ENCODE measurements around the gene BDKRB1. TPM values are rescaled to one million over a fixed set of nuclear protein-coding genes. Genes with fewer than 3 reads are reported as not detected.

Gene BDKRB1
- total RNA-seq, 1 donor from 2014 or later, result 1.1 TPM

DNA sequence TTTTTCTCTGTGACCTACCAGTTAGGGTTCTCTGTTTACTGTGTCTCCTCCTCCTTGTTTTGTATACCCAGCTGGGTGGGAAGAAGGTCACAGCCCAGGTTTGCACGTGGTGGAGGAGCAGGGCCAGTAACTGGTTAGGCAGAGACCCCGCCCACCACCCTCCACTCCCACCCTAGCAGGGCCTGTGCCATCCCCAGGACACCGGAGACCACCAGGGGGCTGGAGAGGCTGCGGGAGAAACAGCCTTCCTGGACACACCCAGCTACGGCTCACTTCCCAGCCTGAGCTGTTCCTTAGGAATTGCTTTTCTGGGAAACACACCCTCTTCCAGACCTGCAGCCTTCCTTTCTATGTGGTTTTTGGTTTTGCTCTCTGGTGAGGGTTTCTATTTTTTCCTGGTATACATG is 30.3 kb upstream of the BDKRB1 start:
- Histone ChIP-seq H3K4me3 (ENCODE audit: low read depth, low read length) (no peak overlapping the region), H3K27me3 (ENCODE audit: control insufficient read depth, insufficient read depth, low read length) (no peaks in the 10 kb centered on the region), H3K36me3 (ENCODE audit: control insufficient read depth, insufficient read depth, low read length) (no peaks in the 10 kb centered on the region)
- TF ChIP-seq, protein P1, sequence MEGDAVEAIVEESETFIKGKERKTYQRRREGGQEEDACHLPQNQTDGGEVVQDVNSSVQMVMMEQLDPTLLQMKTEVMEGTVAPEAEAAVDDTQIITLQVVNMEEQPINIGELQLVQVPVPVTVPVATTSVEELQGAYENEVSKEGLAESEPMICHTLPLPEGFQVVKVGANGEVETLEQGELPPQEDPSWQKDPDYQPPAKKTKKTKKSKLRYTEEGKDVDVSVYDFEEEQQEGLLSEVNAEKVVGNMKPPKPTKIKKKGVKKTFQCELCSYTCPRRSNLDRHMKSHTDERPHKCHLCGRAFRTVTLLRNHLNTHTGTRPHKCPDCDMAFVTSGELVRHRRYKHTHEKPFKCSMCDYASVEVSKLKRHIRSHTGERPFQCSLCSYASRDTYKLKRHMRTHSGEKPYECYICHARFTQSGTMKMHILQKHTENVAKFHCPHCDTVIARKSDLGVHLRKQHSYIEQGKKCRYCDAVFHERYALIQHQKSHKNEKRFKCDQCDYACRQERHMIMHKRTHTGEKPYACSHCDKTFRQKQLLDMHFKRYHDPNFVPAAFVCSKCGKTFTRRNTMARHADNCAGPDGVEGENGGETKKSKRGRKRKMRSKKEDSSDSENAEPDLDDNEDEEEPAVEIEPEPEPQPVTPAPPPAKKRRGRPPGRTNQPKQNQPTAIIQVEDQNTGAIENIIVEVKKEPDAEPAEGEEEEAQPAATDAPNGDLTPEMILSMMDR (IDR thresholded peaks at IDR 0.05; ENCODE audit: insufficient read depth, low read length, severe bottlenecking), result peak; percentile 49
- DNase-seq (ENCODE audit: low read depth) (peak; percentile 73), FAIRE-seq (peak; percentile 68)

DNA sequence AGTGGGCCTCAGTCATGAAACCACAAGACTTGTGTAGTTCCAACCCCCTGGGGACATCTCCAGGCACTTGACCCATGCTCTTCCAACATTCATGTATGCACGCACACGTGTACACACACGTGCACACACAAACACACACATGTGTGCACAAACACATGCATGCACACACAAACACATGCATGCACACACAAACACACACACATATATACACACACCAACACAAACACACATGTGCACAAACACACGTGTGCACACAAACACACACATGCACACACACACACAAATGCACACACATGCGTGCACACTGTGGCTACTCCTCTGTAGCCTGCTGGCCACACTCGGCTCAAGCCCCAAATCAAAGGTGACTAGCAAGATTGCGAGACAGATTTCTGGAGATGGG is 28.6 kb upstream of the BDKRB1 start:
- TF ChIP-seq, protein P1 (IDR thresholded peaks at IDR 0.05; ENCODE audit: insufficient read depth, low read length, severe bottlenecking), result no peak
- no peaks in the 10 kb centered on the region for H3K27me3 ChIP-seq (ENCODE audit: control insufficient read depth, insufficient read depth, low read length)
- FAIRE-seq, result peak; percentile 97
- no peak for DNase-seq (ENCODE audit: low read depth)
- H3K36me3 ChIP-seq (ENCODE audit: control insufficient read depth, insufficient read depth, low read length), result no peaks in the 10 kb centered on the region
- H3K4me3 ChIP-seq (ENCODE audit: low read depth, low read length), result no peak overlapping the region

DNA sequence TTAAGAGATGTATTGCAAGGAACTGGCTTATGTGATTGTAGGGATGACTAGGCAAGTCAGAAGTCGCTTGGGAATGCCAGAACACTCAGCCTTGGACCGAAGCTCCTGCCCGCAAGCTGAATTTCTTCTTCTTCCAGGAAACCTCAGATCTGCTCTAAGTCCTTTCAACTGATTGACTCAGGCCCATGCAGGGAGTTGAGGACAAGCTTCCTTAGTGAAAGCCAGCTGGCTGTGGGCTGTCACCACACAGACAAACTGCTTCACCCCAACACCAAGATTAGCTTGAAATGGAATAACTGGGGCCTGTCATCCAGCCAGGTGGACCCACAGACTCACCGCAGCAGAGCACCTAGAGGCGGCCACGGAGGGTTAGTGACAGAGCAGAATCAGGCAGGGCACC is 26.7 kb upstream of the BDKRB1 start:
- no peaks in the 10 kb centered on the region for H3K36me3 ChIP-seq (ENCODE audit: control insufficient read depth, insufficient read depth, low read length)
- no peak for FAIRE-seq
- H3K4me3 ChIP-seq (ENCODE audit: low read depth, low read length), result no peak overlapping the region
- no peak for DNase-seq (ENCODE audit: low read depth)
- H3K27me3 ChIP-seq (ENCODE audit: control insufficient read depth, insufficient read depth, low read length), result no peaks in the 10 kb centered on the region
- TF ChIP-seq, protein P1 (IDR thresholded peaks at IDR 0.05; ENCODE audit: insufficient read depth, low read length, severe bottlenecking), result no peak

DNA sequence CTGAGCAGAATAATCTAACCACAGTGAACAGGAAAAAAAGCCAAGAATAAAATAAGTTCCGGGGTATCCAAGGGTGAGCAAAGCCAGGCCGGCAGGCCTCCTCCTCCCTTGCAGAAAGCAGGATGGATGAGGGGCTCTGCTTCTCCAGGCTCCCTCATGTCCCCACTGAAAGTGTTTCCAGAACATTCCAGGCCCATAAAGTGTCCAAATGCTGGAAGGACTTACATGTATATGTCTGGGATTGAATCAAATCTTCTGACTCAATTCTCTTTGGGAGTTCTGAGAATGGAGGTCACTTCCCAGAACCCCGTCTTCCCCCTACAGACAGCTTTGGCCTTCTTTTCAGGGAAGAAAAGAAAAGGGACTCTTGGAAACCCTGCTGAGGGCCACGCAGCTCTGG is 25.0 kb upstream of the BDKRB1 start:
- DNase-seq (ENCODE audit: low read depth), result no peak
- Histone ChIP-seq H3K27me3 (ENCODE audit: control insufficient read depth, insufficient read depth, low read length) (no peaks in the 10 kb centered on the region), H3K36me3 (ENCODE audit: control insufficient read depth, insufficient read depth, low read length) (no peaks in the 10 kb centered on the region), H3K4me3 (ENCODE audit: low read depth, low read length) (no peak overlapping the region)
- TF ChIP-seq, protein P1 (IDR thresholded peaks at IDR 0.05; ENCODE audit: insufficient read depth, low read length, severe bottlenecking), result no peak
- FAIRE-seq, result no peak

DNA sequence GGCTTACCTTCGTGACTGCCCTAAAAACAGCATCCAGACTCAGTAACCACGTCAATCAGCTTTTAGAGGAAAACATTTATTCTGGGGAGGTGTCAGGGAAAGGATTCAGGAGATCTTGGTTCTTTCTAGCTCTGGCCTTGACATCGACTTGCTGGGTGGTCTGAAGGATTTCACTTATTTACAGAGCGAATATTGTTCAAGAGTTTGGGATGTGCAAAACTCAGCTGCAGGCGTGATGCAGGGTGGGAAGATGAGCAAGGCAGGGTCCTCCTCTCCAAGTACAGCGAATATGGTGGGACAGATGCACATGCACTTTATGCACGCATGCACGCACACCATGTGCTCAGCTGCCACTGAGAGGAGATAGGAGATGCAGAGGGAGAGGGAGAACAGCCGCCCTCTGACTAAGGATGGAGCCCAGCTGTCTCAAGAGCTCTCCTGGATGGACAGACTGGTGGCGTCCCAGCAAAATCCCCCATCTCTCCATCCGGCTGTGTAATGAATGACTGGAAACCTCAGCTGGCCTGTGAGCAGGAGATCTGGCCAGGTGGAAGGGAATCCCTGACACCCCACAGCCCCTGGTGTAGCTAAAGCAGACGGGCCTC is 24.4 kb upstream of the BDKRB1 start:
- Histone ChIP-seq H3K36me3 (ENCODE audit: control insufficient read depth, insufficient read depth, low read length) (no peaks in the 10 kb centered on the region), H3K27me3 (ENCODE audit: control insufficient read depth, insufficient read depth, low read length) (no peaks in the 10 kb centered on the region), H3K4me3 (ENCODE audit: low read depth, low read length) (no peak overlapping the region)
- TF ChIP-seq, protein P1 (IDR thresholded peaks at IDR 0.05; ENCODE audit: insufficient read depth, low read length, severe bottlenecking), result no peak
- FAIRE-seq (peak; percentile 72), DNase-seq (ENCODE audit: low read depth) (no peak)

DNA sequence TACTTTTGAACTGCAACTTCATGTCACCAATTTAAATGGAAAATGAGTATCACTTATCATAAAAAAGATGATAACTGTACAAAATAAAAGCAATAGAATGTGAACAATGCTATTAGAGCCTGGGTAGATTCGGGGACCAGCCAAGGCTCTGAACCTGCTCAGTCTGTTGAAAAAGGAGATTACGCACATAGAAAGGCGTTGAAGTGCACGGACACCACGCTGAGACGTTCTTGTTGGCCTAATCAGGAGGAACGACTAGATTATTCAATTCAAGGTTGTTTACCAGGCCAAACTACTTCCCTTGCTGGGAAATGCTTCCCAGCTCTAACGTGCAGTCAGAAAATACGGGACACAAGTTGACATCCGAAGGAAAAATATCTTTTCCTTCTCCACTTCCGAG is 23.5 kb upstream of the BDKRB1 start:
- Histone ChIP-seq H3K36me3 (ENCODE audit: control insufficient read depth, insufficient read depth, low read length) (peaks cover 1% of the 10 kb centered on the region), H3K27me3 (ENCODE audit: control insufficient read depth, insufficient read depth, low read length) (no peaks in the 10 kb centered on the region), H3K4me3 (ENCODE audit: low read depth, low read length) (no peak overlapping the region)
- FAIRE-seq (no peak), DNase-seq (ENCODE audit: low read depth) (no peak)
- TF ChIP-seq, protein P1 (IDR thresholded peaks at IDR 0.05; ENCODE audit: insufficient read depth, low read length, severe bottlenecking), result no peak
